Endodermal cell (in vitro differentiated cells): ENCODE results near the gene HACD4. TPM values are rescaled to one million over a fixed set of nuclear protein-coding genes. Genes with fewer than 3 reads are reported as not detected.

ENCODE experiments used
- DNase-seq: peaks from one replicate; pipeline ENCODE4 v3.0.0-alpha.2; 2017
- H3K27ac ChIP-seq: 2 replicates; pipeline ENCODE4 v1.5.1; 2013; ENCODE audit warnings: mild to moderate bottlenecking, low read depth, low read length, moderate library complexity
- H3K27me3 ChIP-seq: 2 replicates; pipeline ENCODE4 v1.6.1; 2013; ENCODE audit warnings: mild to moderate bottlenecking, low read length, moderate library complexity; ENCODE audit not compliant: insufficient read depth, control insufficient read depth, poor library complexity, severe bottlenecking
- H3K36me3 ChIP-seq: 2 replicates; pipeline ENCODE4 v1.7.0; 2013; ENCODE audit warnings: mild to moderate bottlenecking, low read length, moderate library complexity; ENCODE audit not compliant: control insufficient read depth, insufficient read depth
- H3K4me1 ChIP-seq: one replicate; pipeline ENCODE4 v1.7.0; 2013; ENCODE audit warnings: low read length; ENCODE audit not compliant: control insufficient read depth, insufficient read depth
- H3K4me3 ChIP-seq: 2 replicates; pipeline ENCODE4 v1.5.1; 2013; ENCODE audit warnings: mild to moderate bottlenecking, low read length, moderate library complexity
- H3K9ac ChIP-seq: 2 replicates; pipeline ENCODE4 v1.6.1; 2013; ENCODE audit warnings: mild to moderate bottlenecking, low read length, moderate library complexity; ENCODE audit not compliant: poor library complexity, severe bottlenecking; ENCODE audit errors: extremely low read depth
- H3K9me3 ChIP-seq: 2 replicates; pipeline ENCODE4 v1.6.1; 2013; ENCODE audit warnings: mild to moderate bottlenecking, low read length, moderate library complexity; ENCODE audit not compliant: control insufficient read depth
- H3K27ac Mint-ChIP-seq: 2 replicates; pipeline ENCODE4 v1.8.0; 2020; ENCODE audit warnings: mixed read lengths
- H3K27me3 Mint-ChIP-seq: 2 replicates; pipeline ENCODE4 v1.8.0; 2021; ENCODE audit warnings: mild to moderate bottlenecking, mixed read lengths; ENCODE audit not compliant: insufficient read depth
- H3K36me3 Mint-ChIP-seq: 2 replicates; pipeline ENCODE4 v1.8.0; 2020; ENCODE audit warnings: low read depth, mixed read lengths
- H3K4me1 Mint-ChIP-seq: 2 replicates; pipeline ENCODE4 v1.8.0; 2020; ENCODE audit warnings: mixed read lengths
- H3K4me3 Mint-ChIP-seq: 2 replicates; pipeline ENCODE4 v1.8.0; 2020; ENCODE audit warnings: mild to moderate bottlenecking, moderate library complexity, mixed read lengths
- H3K9me3 Mint-ChIP-seq: 2 replicates; pipeline ENCODE4 v1.8.0; 2020; ENCODE audit warnings: mild to moderate bottlenecking, mixed read lengths
- CTCF ChIP-seq: fragments of 200-600 bp; sonication (generic); conservative IDR thresholded peaks from 2 replicates; pipeline ENCODE4 v1.5.0; 2021; ENCODE audit warnings: antibody characterized with exemption, mild to moderate bottlenecking
- WGBS, 2 experiments: methylation state at CpG; one replicate each; pipeline versions ENCODE4 v1.1.5 to v1.1.7; 2013; ENCODE audit warnings: missing lambda C conversion rate in 2 of 2, mixed read lengths in 1 of 2; ENCODE audit not compliant: insufficient coverage in 1 of 2, insufficient read length in 1 of 2; 5-methylcytosine and 5-hydroxymethylcytosine counted together
- total RNA-seq, 2 donors: library from RNA; stranded (reverse); fragmentation: NEBNext Ultra II Directional in 1 of 2; extraction: Animal tissue kit (Norgen Biotek cat#: 25700) in 1 of 2; gene quantifications; 2 replicates in 1 of 2; 3 replicates in 1 of 2; pipeline ENCODE4 v1.2.1, GENCODE V29; 2021

Gene HACD4
- total RNA-seq, 2 donors from 2014 or later, result 1.6 to 1.7 TPM

- Mint-ChIP-seq H3K36me3 (no peaks in the 10 kb centered on the region), H3K27ac (no peak overlapping the region), H3K27me3 (no peaks in the 10 kb centered on the region), H3K4me3 (no peak overlapping the region), H3K9me3 (no peaks in the 10 kb centered on the region), H3K4me1 (no peaks in the 10 kb centered on the region)
- no peak for DNase-seq
- no peaks in the 10 kb centered on the region for H3K27me3 ChIP-seq
- WGBS, 2 experiments, result 90 to 92% methylated on average over 1 to 2 of the region's 2 CpGs
- H3K4me1 ChIP-seq, result no peaks in the 10 kb centered on the region
- H3K9ac ChIP-seq, result no peak overlapping the region
- no peaks in the 10 kb centered on the region for H3K9me3 ChIP-seq
- H3K27ac ChIP-seq, result no peak overlapping the region
- no peak for TF ChIP-seq CTCF
- H3K36me3 ChIP-seq, result no peaks in the 10 kb centered on the region
- no peak overlapping the region for H3K4me3 ChIP-seq
These were observed 22.4 kb upstream of the HACD4 start for GRCh38 chr9:21053851-21054250.

- TF ChIP-seq CTCF, result no peak
- H3K9me3 Mint-ChIP-seq, result no peaks in the 10 kb centered on the region
- H3K36me3 ChIP-seq, result no peaks in the 10 kb centered on the region
- H3K9ac ChIP-seq, result no peak overlapping the region
- WGBS, 2 experiments, result 86 to 96% methylated on average over 1 to 2 of the region's 2 CpGs
- no peaks in the 10 kb centered on the region for H3K4me1 ChIP-seq
- H3K4me1 Mint-ChIP-seq, result peaks cover 4% of the 10 kb centered on the region
- H3K4me3 Mint-ChIP-seq, result no peak overlapping the region
- no peaks in the 10 kb centered on the region for H3K9me3 ChIP-seq
- no peak for DNase-seq
- no peaks in the 10 kb centered on the region for H3K27me3 ChIP-seq
- no peaks in the 10 kb centered on the region for H3K36me3 Mint-ChIP-seq
- no peak overlapping the region for H3K4me3 ChIP-seq
- no peaks in the 10 kb centered on the region for H3K27me3 Mint-ChIP-seq
- no peak overlapping the region for H3K27ac Mint-ChIP-seq
- H3K27ac ChIP-seq, result no peak overlapping the region
These were observed 15.8 kb upstream of the HACD4 start for GRCh38 chr9:21047281-21047691.

GRCh38 chr9:21043841-21044240, 12.4 kb upstream of the HACD4 start:
- Histone ChIP-seq H3K4me3 (no peak overlapping the region), H3K9ac (no peak overlapping the region), H3K4me1 (no peaks in the 10 kb centered on the region), H3K36me3 (no peaks in the 10 kb centered on the region), H3K9me3 (no peaks in the 10 kb centered on the region), H3K27me3 (no peaks in the 10 kb centered on the region), H3K27ac (no peak overlapping the region)
- TF ChIP-seq CTCF, result no peak
- no peak for DNase-seq
- H3K9me3 Mint-ChIP-seq, result no peaks in the 10 kb centered on the region
- H3K27ac Mint-ChIP-seq, result no peak overlapping the region
- no peaks in the 10 kb centered on the region for H3K27me3 Mint-ChIP-seq
- WGBS, 2 experiments, result 92 to 100% methylated on average over 3 of the region's 3 CpGs
- no peak overlapping the region for H3K4me3 Mint-ChIP-seq
- no peaks in the 10 kb centered on the region for H3K36me3 Mint-ChIP-seq
- H3K4me1 Mint-ChIP-seq, result peaks cover 7% of the 10 kb centered on the region
